CD8-positive, alpha-beta memory T cell (primary cell): ENCODE data around the gene PVALEF. TPM values are rescaled to one million over a fixed set of nuclear protein-coding genes. Genes with fewer than 3 reads are reported as not detected.

Experiments used
- CTCF ChIA-PET: fragments of 350-600 bp; sonication (Branson Sonifier 250); formaldehyde crosslinking; loops from one replicate; lab custom pipeline; 2021; ENCODE audit warnings: antibody characterized with exemption; lab: Charles Lee
- POLR2A ChIA-PET: fragments of 350-600 bp; sonication (Branson Sonifier 250); formaldehyde crosslinking; loops from one replicate; lab custom pipeline; 2021; ENCODE audit warnings: antibody characterized with exemption; lab: Charles Lee
- DNase-seq, 5 donors: peaks; one replicate each; pipeline versions ENCODE4 v3.0.0 to v3.0.0-alpha.2; 2020 to 2022; ENCODE audit warnings: mixed read lengths in 1 of 5
- H3K27ac ChIP-seq: one replicate; pipeline ENCODE4 v1.7.0; 2013; ENCODE audit warnings: low read depth, mild to moderate bottlenecking, low read length, moderate library complexity
- H3K27me3 ChIP-seq: 2 replicates; pipeline ENCODE4 v1.7.0; 2013; ENCODE audit warnings: low read length, mild to moderate bottlenecking; ENCODE audit not compliant: insufficient read depth, poor library complexity, severe bottlenecking
- H3K36me3 ChIP-seq: 2 replicates; pipeline ENCODE4 v1.7.0; 2013; ENCODE audit warnings: mild to moderate bottlenecking, low read length, moderate library complexity; ENCODE audit not compliant: insufficient read depth
- H3K4me1 ChIP-seq: 2 replicates; pipeline ENCODE4 v1.7.0; 2013; ENCODE audit warnings: mild to moderate bottlenecking, low read length, moderate library complexity; ENCODE audit not compliant: insufficient read depth
- H3K4me3 ChIP-seq: 2 replicates; pipeline ENCODE4 v1.7.0; 2013; ENCODE audit warnings: mild to moderate bottlenecking, low read length
- H3K9me3 ChIP-seq: 2 replicates; pipeline ENCODE4 v1.7.0; 2013; ENCODE audit warnings: mild to moderate bottlenecking, low read length
- H3K27ac Mint-ChIP-seq, 8 donors: one replicate each; pipeline ENCODE4 v1.8.0; 2020 to 2021; ENCODE audit warnings: mixed read lengths in 8 of 8, mild to moderate bottlenecking in 6 of 8, inconsistent platforms in 3 of 8, moderate library complexity in 3 of 8
- H3K27me3 Mint-ChIP-seq, 2 donors: one replicate each; pipeline ENCODE4 v1.8.0; 2020 to 2021; ENCODE audit warnings: mixed read lengths in 2 of 2, mild to moderate bottlenecking in 1 of 2, moderate library complexity in 1 of 2
- H3K36me3 Mint-ChIP-seq, 3 donors: one replicate each; pipeline ENCODE4 v1.8.0; 2020 to 2021; ENCODE audit warnings: mixed read lengths in 3 of 3, inconsistent platforms in 1 of 3, mild to moderate bottlenecking in 1 of 3
- H3K4me1 Mint-ChIP-seq, 3 donors: one replicate each; pipeline ENCODE4 v1.8.0; 2020 to 2021; ENCODE audit warnings: mixed read lengths in 3 of 3, inconsistent platforms in 1 of 3, mild to moderate bottlenecking in 1 of 3
- H3K4me3 Mint-ChIP-seq, 7 donors: one replicate each; pipeline ENCODE4 v1.8.0; 2020 to 2021; ENCODE audit warnings: mixed read lengths in 7 of 7, mild to moderate bottlenecking in 6 of 7, moderate library complexity in 4 of 7, inconsistent platforms in 2 of 7
- H3K9me3 Mint-ChIP-seq, 5 donors: one replicate each; pipeline ENCODE4 v1.8.0; 2020 to 2022; ENCODE audit warnings: mixed read lengths in 5 of 5, mild to moderate bottlenecking in 3 of 5, moderate library complexity in 2 of 5, inconsistent platforms in 1 of 5
- polyA plus RNA-seq: library from polyadenylated mRNA; unstranded; fragments of 300-500 nt; fragmentation: Illumina TruSeq; gene quantifications from one replicate; pipeline ENCODE4 v1.2.3, GENCODE V29; 2021
- total RNA-seq, 2 experiments: library from RNA; stranded (reverse); gene quantifications; one replicate each; pipeline ENCODE4 v1.2.3, GENCODE V29; 2021

The PVALEF gene
- total and polyA plus RNA-seq, 3 experiments from 2014 or later: not detected

DNA sequence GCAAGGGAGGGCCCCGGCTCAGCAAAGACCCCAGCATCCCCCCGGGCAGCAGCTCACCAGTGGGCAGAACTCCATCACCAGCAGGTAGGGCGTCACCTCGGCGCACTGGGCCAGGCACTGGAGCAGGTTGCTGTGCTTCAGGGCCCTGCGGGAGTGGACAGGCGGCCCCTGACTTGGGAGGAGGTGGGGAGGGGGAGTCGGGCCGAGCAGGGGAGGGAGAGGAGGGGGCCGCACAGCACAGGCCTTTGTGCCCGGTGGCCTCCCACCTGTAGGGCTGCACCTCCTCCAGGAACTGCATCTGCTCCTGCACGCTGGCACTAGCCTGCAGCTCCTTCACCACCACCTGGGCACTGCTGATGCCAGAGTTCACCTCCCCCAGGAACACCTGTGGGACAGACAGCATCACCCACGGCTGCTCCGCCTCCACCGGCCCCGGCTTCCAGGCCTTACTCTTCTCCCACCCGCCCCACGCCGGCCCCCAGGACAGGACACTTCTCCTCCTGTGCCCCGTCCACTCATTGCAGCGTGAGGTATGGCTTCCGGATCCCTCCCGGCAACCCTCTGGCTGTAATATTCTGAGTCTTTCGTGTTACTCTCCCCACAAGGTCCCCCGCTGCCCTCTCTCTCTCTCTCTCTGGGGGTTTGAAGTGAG lies 37.7 kb upstream of the PVALEF start:
- H3K27ac Mint-ChIP-seq: no peak overlapping the region
- Histone ChIP-seq H3K4me1 (no peaks in the 10 kb centered on the region), H3K9me3 (no peaks in the 10 kb centered on the region), H3K27me3 (no peaks in the 10 kb centered on the region), H3K4me3 (no peak overlapping the region), H3K27ac (no peak overlapping the region), H3K36me3 (no peaks in the 10 kb centered on the region)
- no peaks in the 10 kb centered on the region for H3K36me3 Mint-ChIP-seq
- no peak overlapping the region for H3K4me3 Mint-ChIP-seq
- H3K9me3 Mint-ChIP-seq: no peaks in the 10 kb centered on the region
- ChIA-PET POLR2A (no interaction called here), CTCF (no interaction called here)
- peaks cover 0 to 1% of the 10 kb centered on the region in 2 donors for H3K27me3 Mint-ChIP-seq
- H3K4me1 Mint-ChIP-seq: no peaks in the 10 kb centered on the region
- DNase-seq: no peak

DNA sequence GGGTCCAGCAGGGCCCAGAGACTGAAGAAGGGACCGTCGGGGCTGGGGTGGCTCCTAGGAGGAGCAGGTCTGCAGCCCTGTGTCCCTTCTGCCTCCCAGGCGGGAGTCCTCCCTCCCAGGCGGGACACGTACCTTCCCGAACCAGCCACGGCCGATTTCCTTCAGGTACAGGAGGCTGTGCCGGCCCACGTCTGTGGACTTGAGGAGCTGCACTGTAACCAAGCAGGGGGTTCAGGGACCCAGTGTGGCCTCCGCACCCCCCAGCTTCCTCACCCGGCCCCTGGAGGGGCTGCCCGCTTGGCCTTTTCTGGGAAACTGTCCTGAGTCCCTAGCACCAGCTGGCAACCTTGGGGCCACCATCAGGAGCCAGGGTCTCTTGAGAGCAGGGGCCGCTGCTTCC lies 37.0 kb upstream of the PVALEF start:
- ChIA-PET CTCF (no interaction called here), POLR2A (no interaction called here)
- H3K9me3 ChIP-seq: no peaks in the 10 kb centered on the region
- no peaks in the 10 kb centered on the region for H3K4me1 ChIP-seq
- Mint-ChIP-seq H3K36me3 (no peaks in the 10 kb centered on the region), H3K9me3 (no peaks in the 10 kb centered on the region), H3K27me3 (peaks cover 0 to 1% of the 10 kb centered on the region in 2 donors), H3K4me1 (no peaks in the 10 kb centered on the region), H3K4me3 (no peak overlapping the region), H3K27ac (no peak overlapping the region)
- no peak overlapping the region for H3K4me3 ChIP-seq
- DNase-seq: no peak
- no peaks in the 10 kb centered on the region for H3K36me3 ChIP-seq
- H3K27ac ChIP-seq: no peak overlapping the region
- no peaks in the 10 kb centered on the region for H3K27me3 ChIP-seq

DNA sequence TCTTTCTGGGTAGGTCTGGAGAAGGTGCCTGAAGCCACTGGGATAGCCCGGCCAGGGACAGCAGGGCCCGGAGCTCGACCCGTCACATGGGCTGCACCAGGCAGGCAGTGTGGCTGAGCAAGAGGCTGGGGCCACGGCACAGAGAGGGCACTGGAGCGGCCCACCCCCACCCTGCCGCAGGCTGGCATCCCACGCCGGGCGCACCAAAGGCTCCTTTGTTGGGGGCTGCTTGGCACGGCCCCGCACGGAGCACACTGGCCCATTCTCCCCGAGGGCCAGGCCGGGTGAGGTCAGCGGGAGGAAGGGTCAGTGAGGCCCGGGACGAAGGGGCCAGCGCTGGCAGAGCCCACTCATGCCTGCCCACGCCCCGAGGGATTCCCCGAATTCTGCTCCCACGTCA lies 36.5 kb upstream of the PVALEF start:
- Mint-ChIP-seq H3K27ac (no peak overlapping the region), H3K4me3 (no peak overlapping the region), H3K36me3 (no peaks in the 10 kb centered on the region), H3K9me3 (no peaks in the 10 kb centered on the region), H3K4me1 (no peaks in the 10 kb centered on the region), H3K27me3 (peaks cover 0 to 1% of the 10 kb centered on the region in 2 donors)
- no peaks in the 10 kb centered on the region for H3K9me3 ChIP-seq
- no peaks in the 10 kb centered on the region for H3K4me1 ChIP-seq
- POLR2A ChIA-PET: no interaction called here
- CTCF ChIA-PET: no interaction called here
- no peak overlapping the region for H3K4me3 ChIP-seq
- no peaks in the 10 kb centered on the region for H3K27me3 ChIP-seq
- no peak overlapping the region for H3K27ac ChIP-seq
- DNase-seq: no peak
- H3K36me3 ChIP-seq: no peaks in the 10 kb centered on the region

DNA sequence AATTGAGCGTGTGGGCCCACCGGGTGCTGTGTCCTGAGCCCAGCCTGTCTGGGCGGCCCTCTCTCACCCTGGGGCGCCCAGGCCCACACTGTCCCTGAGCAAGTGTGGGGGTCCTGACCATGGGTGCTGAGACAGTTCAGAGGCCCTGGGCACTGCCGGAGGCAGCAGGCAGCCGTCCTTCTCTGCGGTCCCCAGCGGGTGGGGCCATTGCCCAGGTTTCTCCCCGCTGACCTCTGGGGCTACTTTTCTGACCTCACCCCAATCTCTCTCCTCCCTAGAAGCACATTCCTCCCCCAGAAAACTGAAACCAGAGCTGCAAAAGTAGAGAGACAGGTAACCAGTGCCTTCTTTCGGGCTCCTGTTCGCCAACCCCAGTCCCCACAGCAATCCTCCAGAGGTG lies 36.0 kb upstream of the PVALEF start:
- H3K4me1 Mint-ChIP-seq: no peaks in the 10 kb centered on the region
- H3K27ac Mint-ChIP-seq: no peak overlapping the region
- no peak for DNase-seq
- H3K36me3 ChIP-seq: no peaks in the 10 kb centered on the region
- H3K27ac ChIP-seq: no peak overlapping the region
- ChIA-PET POLR2A (no interaction called here), CTCF (no interaction called here)
- no peaks in the 10 kb centered on the region for H3K4me1 ChIP-seq
- H3K27me3 Mint-ChIP-seq: peaks cover 0 to 1% of the 10 kb centered on the region in 2 donors
- no peaks in the 10 kb centered on the region for H3K9me3 Mint-ChIP-seq
- no peaks in the 10 kb centered on the region for H3K27me3 ChIP-seq
- H3K4me3 ChIP-seq: no peak overlapping the region
- no peak overlapping the region for H3K4me3 Mint-ChIP-seq
- H3K9me3 ChIP-seq: no peaks in the 10 kb centered on the region
- H3K36me3 Mint-ChIP-seq: no peaks in the 10 kb centered on the region

DNA sequence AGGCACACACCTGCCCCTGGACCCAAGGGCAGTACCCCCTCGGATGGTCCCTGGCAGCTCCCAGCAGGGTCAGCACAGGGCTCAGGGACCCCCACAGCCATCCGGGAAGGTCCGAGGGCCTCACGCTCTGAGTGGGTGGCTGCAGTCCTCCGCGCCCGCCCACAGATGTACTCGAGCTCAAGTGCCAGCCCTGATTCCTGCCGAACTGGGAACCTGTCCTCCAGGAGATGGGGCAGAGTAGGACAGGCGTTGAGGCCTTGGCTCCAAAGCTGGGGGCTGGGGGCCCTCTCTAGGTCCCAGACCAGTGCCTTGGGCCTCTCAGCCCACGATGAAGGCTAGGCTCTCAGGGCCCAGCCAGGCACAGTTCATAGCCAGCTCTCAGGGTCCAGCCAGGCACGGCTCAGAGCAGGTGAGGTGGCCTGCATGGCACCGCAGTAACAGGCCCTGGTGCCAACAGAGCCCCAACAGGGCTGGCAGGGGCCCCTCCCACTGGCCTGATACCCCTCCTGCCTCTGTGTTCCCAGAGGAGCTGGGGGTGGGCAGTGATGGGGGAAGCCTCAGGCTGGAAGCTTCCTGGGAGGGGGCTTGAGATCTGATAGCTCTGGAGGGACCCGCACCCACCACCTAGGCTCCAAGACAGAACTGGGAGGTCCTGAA lies 35.5 kb upstream of the PVALEF start:
- Histone ChIP-seq H3K4me3 (no peak overlapping the region), H3K36me3 (no peaks in the 10 kb centered on the region), H3K9me3 (no peaks in the 10 kb centered on the region), H3K27ac (no peak overlapping the region), H3K4me1 (no peaks in the 10 kb centered on the region), H3K27me3 (no peaks in the 10 kb centered on the region)
- Mint-ChIP-seq H3K36me3 (no peaks in the 10 kb centered on the region), H3K4me3 (no peak overlapping the region), H3K4me1 (no peaks in the 10 kb centered on the region), H3K27ac (no peak overlapping the region), H3K27me3 (peaks cover 0 to 1% of the 10 kb centered on the region in 2 donors), H3K9me3 (no peaks in the 10 kb centered on the region)
- ChIA-PET CTCF (no interaction called here), POLR2A (no interaction called here)
- DNase-seq: no peak

- CTCF ChIA-PET: no interaction called here
Observed at GRCh38 chr17:81130385-81131361, 34.6 kb upstream of the PVALEF start.

GRCh38 chr17:81131486-81132196 lies 33.7 kb upstream of the PVALEF start:
- Mint-ChIP-seq H3K36me3 (no peaks in the 10 kb centered on the region), H3K4me3 (no peak overlapping the region), H3K27me3 (peaks cover 0 to 1% of the 10 kb centered on the region in 2 donors), H3K4me1 (no peaks in the 10 kb centered on the region), H3K9me3 (no peaks in the 10 kb centered on the region), H3K27ac (no peak overlapping the region)
- no peaks in the 10 kb centered on the region for H3K36me3 ChIP-seq
- H3K4me1 ChIP-seq: no peaks in the 10 kb centered on the region
- CTCF ChIA-PET: no interaction called here
- DNase-seq: no peak
- POLR2A ChIA-PET: no interaction called here
- no peaks in the 10 kb centered on the region for H3K27me3 ChIP-seq
- H3K9me3 ChIP-seq: no peaks in the 10 kb centered on the region
- no peak overlapping the region for H3K4me3 ChIP-seq
- no peak overlapping the region for H3K27ac ChIP-seq

More at GRCh38 chr17:81130385-81131361, 34.6 kb upstream of the PVALEF start:
- H3K4me3 Mint-ChIP-seq: no peak overlapping the region
- no peaks in the 10 kb centered on the region for H3K27me3 ChIP-seq
- H3K27me3 Mint-ChIP-seq: peaks cover 0 to 1% of the 10 kb centered on the region in 2 donors
- H3K4me1 Mint-ChIP-seq: no peaks in the 10 kb centered on the region
- DNase-seq: no peak
- no peaks in the 10 kb centered on the region for H3K36me3 Mint-ChIP-seq
- no peaks in the 10 kb centered on the region for H3K36me3 ChIP-seq
- POLR2A ChIA-PET: no interaction called here
- no peak overlapping the region for H3K27ac ChIP-seq
- no peak overlapping the region for H3K4me3 ChIP-seq
- H3K27ac Mint-ChIP-seq: no peak overlapping the region
- H3K9me3 Mint-ChIP-seq: no peaks in the 10 kb centered on the region
- H3K4me1 ChIP-seq: no peaks in the 10 kb centered on the region
- H3K9me3 ChIP-seq: no peaks in the 10 kb centered on the region
